ENCODE data around the gene PI3.

PI3 gene

DNA sequence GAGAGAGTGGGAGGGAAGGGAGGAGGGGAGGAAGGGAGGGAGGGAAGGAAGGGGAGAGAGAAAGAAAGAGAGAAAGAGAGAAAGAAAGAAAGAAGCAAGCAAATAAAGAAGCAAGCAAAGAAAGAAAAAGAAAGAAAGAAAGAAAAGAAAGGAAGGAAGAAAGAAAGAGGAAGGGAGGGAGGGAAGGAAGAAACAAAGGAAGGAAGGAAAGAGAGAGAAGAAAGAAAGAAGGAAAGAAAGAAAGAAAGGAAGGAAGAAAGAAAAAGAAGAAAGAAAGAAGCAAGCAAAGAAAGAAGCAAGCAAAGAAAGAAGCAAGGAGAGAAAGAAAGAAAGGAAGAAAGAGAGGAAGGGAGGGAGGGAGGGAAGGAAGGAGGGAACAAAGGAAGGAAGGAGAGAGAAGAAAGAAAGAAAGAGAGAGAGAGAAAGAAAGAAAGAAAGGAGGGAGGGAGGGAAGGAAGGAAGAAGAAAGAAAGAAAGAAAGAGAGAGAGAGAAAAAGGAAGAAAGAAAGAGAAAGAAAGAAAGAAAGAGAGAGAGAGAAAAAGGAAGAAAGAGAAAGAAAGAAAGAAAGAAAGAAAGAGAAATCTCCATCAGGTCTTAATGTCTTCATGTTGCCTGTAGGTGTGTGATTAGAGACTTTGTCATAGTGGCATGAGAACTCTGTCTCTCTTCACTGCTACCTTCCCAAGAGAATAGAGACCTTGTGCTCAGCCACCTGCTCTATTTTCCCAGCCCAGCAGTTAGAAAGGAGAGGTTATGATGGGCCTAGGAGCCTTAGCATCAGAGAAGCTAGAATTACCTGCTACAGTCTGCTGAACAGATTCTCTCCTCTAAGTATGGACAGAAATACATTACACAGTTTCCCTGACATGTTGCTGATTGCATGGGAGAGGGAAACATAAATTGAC is 37.1 kb downstream of the PI3 start:
- no peak for TF ChIP-seq EP300 (IDR thresholded peaks at IDR 0.05; ENCODE audit: borderline replicate concordance)
- TF ChIP-seq ZBTB7A (IDR thresholded peaks at IDR 0.05; ENCODE audit: low read depth): no peak
- no peak for TF ChIP-seq EGR1 (IDR thresholded peaks at IDR 0.05)
- TF ChIP-seq, protein P1, sequence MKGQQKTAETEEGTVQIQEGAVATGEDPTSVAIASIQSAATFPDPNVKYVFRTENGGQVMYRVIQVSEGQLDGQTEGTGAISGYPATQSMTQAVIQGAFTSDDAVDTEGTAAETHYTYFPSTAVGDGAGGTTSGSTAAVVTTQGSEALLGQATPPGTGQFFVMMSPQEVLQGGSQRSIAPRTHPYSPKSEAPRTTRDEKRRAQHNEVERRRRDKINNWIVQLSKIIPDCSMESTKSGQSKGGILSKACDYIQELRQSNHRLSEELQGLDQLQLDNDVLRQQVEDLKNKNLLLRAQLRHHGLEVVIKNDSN (IDR thresholded peaks at IDR 0.05): no peak
- TF ChIP-seq, protein P2, sequence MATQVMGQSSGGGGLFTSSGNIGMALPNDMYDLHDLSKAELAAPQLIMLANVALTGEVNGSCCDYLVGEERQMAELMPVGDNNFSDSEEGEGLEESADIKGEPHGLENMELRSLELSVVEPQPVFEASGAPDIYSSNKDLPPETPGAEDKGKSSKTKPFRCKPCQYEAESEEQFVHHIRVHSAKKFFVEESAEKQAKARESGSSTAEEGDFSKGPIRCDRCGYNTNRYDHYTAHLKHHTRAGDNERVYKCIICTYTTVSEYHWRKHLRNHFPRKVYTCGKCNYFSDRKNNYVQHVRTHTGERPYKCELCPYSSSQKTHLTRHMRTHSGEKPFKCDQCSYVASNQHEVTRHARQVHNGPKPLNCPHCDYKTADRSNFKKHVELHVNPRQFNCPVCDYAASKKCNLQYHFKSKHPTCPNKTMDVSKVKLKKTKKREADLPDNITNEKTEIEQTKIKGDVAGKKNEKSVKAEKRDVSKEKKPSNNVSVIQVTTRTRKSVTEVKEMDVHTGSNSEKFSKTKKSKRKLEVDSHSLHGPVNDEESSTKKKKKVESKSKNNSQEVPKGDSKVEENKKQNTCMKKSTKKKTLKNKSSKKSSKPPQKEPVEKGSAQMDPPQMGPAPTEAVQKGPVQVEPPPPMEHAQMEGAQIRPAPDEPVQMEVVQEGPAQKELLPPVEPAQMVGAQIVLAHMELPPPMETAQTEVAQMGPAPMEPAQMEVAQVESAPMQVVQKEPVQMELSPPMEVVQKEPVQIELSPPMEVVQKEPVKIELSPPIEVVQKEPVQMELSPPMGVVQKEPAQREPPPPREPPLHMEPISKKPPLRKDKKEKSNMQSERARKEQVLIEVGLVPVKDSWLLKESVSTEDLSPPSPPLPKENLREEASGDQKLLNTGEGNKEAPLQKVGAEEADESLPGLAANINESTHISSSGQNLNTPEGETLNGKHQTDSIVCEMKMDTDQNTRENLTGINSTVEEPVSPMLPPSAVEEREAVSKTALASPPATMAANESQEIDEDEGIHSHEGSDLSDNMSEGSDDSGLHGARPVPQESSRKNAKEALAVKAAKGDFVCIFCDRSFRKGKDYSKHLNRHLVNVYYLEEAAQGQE (IDR thresholded peaks at IDR 0.05; ENCODE audit: low read depth): no peak

DNA sequence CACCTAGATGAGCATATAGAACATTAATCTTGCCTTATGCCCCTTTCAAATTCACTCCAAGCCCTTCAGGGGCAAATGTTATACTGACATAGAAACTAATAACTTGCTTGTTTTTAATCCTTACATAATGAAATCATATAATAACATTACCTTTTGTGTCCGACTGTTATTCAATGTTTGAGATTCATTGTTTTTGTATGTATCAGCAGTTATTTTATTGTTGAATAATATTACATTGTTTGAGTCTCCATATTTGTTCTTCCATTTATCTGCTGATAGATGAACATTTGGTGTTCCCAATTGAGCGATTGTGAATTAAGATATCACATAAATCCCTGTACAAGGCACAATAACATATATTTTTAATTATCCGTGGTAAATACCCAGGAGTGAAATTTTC is 38.1 kb downstream of the PI3 start:
- TF ChIP-seq, protein P1 (IDR thresholded peaks at IDR 0.05): no peak
- TF ChIP-seq RAD21 (IDR thresholded peaks at IDR 0.05; ENCODE audit: low read depth): no peak
- TF ChIP-seq NFIC (IDR thresholded peaks at IDR 0.05): no peak
- TF ChIP-seq YY1 (IDR thresholded peaks at IDR 0.05; ENCODE audit: low read depth): no peak
- no peak for TF ChIP-seq CREB1 (IDR thresholded peaks at IDR 0.05; ENCODE audit: low read depth)
- no peak for TF ChIP-seq TCF12 (IDR thresholded peaks at IDR 0.05; ENCODE audit: low read depth)
- no peak for TF ChIP-seq CEBPB (IDR thresholded peaks at IDR 0.05)
- no peak for TF ChIP-seq EP300 (IDR thresholded peaks at IDR 0.05; ENCODE audit: borderline replicate concordance)
- TF ChIP-seq ZBTB7A (IDR thresholded peaks at IDR 0.05; ENCODE audit: low read depth): no peak
- TF ChIP-seq, protein P3, sequence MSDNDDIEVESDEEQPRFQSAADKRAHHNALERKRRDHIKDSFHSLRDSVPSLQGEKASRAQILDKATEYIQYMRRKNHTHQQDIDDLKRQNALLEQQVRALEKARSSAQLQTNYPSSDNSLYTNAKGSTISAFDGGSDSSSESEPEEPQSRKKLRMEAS (IDR thresholded peaks at IDR 0.05): no peak
- no peak for TF ChIP-seq TAF1 (IDR thresholded peaks at IDR 0.05; ENCODE audit: low read depth)
- TF ChIP-seq, protein P2 (IDR thresholded peaks at IDR 0.05; ENCODE audit: low read depth): no peak

DNA sequence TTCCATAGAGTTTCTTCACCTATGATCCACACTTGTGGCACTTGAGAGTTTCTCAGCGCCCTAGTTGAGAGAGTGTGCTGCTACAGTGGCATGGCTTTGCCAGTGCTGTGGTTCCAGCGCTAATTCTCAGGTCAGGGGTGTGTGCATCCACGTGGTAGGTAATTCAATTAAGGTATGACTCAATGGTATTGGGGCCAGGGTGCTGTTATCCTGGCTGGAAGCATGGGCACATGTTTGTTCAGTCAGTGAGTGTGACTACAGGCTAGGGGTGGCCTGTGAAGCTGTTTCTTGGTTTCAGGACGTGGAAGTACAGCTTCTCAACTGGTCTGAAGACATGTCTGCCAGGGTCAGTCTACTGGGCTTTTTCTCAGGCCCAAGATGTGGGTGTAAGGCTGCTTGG is 43.4 kb downstream of the PI3 start:
- no peak for TF ChIP-seq CREB1 (IDR thresholded peaks at IDR 0.05; ENCODE audit: low read depth)
- TF ChIP-seq EP300 (IDR thresholded peaks at IDR 0.05; ENCODE audit: borderline replicate concordance): no peak
- TF ChIP-seq, protein P2 (IDR thresholded peaks at IDR 0.05; ENCODE audit: low read depth): no peak
- TF ChIP-seq TCF12 (IDR thresholded peaks at IDR 0.05; ENCODE audit: low read depth): no peak
- TF ChIP-seq ZBTB7A (IDR thresholded peaks at IDR 0.05; ENCODE audit: low read depth): no peak
- TF ChIP-seq, protein P1 (IDR thresholded peaks at IDR 0.05): no peak
- TF ChIP-seq, protein P3 (IDR thresholded peaks at IDR 0.05): no peak
- TF ChIP-seq TEAD4 (IDR thresholded peaks at IDR 0.05): no peak
- no peak for TF ChIP-seq CEBPB (IDR thresholded peaks at IDR 0.05)
- TF ChIP-seq FOXM1 (IDR thresholded peaks at IDR 0.05; ENCODE audit: borderline replicate concordance, low read depth): no peak
- TF ChIP-seq EGR1 (IDR thresholded peaks at IDR 0.05): no peak
- TF ChIP-seq TAF1 (IDR thresholded peaks at IDR 0.05; ENCODE audit: low read depth): no peak
- no peak for TF ChIP-seq NFIC (IDR thresholded peaks at IDR 0.05)
- TF ChIP-seq YY1 (IDR thresholded peaks at IDR 0.05; ENCODE audit: low read depth): no peak
- TF ChIP-seq RAD21 (IDR thresholded peaks at IDR 0.05; ENCODE audit: low read depth): no peak

DNA sequence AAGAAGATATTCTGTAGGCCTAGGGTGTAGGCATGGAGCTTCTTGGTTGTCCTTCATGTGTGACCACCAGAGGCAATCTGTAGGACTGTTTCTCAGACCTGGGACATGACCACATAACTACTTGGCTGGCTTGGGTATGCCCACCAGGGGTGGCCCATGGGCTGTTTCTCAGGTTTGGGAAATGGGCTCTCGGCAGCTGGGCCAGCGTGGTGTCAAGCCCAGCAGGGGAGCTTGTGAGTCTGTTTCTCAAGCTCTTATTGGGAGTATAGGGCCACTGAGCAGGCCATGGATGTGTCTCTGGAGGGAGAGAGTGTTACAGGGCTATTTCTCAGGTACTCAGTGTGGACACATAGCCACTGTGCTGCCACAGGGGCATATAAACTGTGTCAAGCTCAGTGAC is 43.9 kb downstream of the PI3 start:
- TF ChIP-seq EP300 (IDR thresholded peaks at IDR 0.05; ENCODE audit: borderline replicate concordance) (no peak), TEAD4 (IDR thresholded peaks at IDR 0.05) (no peak), TAF1 (IDR thresholded peaks at IDR 0.05; ENCODE audit: low read depth) (no peak), CREB1 (IDR thresholded peaks at IDR 0.05; ENCODE audit: low read depth) (no peak), ZBTB7A (IDR thresholded peaks at IDR 0.05; ENCODE audit: low read depth) (no peak), FOXM1 (IDR thresholded peaks at IDR 0.05; ENCODE audit: borderline replicate concordance, low read depth) (no peak), EGR1 (IDR thresholded peaks at IDR 0.05) (no peak), CEBPB (IDR thresholded peaks at IDR 0.05) (no peak), NFIC (IDR thresholded peaks at IDR 0.05) (no peak), RAD21 (IDR thresholded peaks at IDR 0.05; ENCODE audit: low read depth) (no peak), TCF12 (IDR thresholded peaks at IDR 0.05; ENCODE audit: low read depth) (no peak), YY1 (IDR thresholded peaks at IDR 0.05; ENCODE audit: low read depth) (no peak)
- TF ChIP-seq, protein P1 (IDR thresholded peaks at IDR 0.05): no peak
- TF ChIP-seq, protein P3 (IDR thresholded peaks at IDR 0.05): no peak
- TF ChIP-seq, protein P2 (IDR thresholded peaks at IDR 0.05; ENCODE audit: low read depth): no peak
